HL-60 (cell line): Measurements from ENCODE around the gene RIC8B.

Source experiments
- DNase-seq, 2 experiments: peaks; one replicate each; pipeline ENCODE4 v3.0.0-alpha.2; 2010 to 2020; ENCODE audit warnings: low read depth in 1 of 2, low spot score in 1 of 2
- H3K27ac ChIP-seq: fragments of 250-450 bp; sonication (Bioruptor Pico); replicated peaks from 2 replicates; pipeline ENCODE4 v1.5.1; 2020; ENCODE audit warnings: mild to moderate bottlenecking, moderate library complexity
- H3K27me3 ChIP-seq: fragments of 250-450 bp; sonication (Bioruptor Pico); 2 replicates; pipeline ENCODE4 v1.5.1; 2021; ENCODE audit warnings: mild to moderate bottlenecking, moderate library complexity; ENCODE audit not compliant: insufficient read depth, poor library complexity, severe bottlenecking
- H3K4me3 ChIP-seq: replicated peaks from 2 replicates; pipeline ENCODE4 v1.5.1; 2011; ENCODE audit warnings: mild to moderate bottlenecking, control low read depth, low read length; ENCODE audit not compliant: insufficient read depth
- CTCF ChIP-seq: IDR thresholded peaks from one replicate; pipeline ENCODE4 v1.5.1; 2011; ENCODE audit warnings: low read length, control low read depth, inconsistent platforms; ENCODE audit not compliant: insufficient read depth
- GABPA ChIP-seq: IDR thresholded peaks from 2 replicates; pipeline ENCODE4 v1.6.1; 2012; ENCODE audit warnings: low read depth
- POLR2AphosphoS5 ChIP-seq: IDR thresholded peaks from 2 replicates; pipeline ENCODE4 v1.6.1; 2012; ENCODE audit warnings: low read depth
- REST ChIP-seq: IDR thresholded peaks from 2 replicates; pipeline ENCODE4 v1.6.1; 2012; ENCODE audit warnings: low read depth; ENCODE audit not compliant: insufficient replicate concordance
- SPI1 ChIP-seq: IDR thresholded peaks from 2 replicates; pipeline ENCODE4 v1.6.1; 2012; ENCODE audit warnings: low read depth, mild to moderate bottlenecking, borderline replicate concordance

The RIC8B gene

GRCh38 chr12:106764738-106765137 lies 9.7 kb upstream of the RIC8B start:
- no peak overlapping the region for H3K27ac ChIP-seq
- H3K4me3 ChIP-seq = no peak overlapping the region
- no peaks in the 10 kb centered on the region for H3K27me3 ChIP-seq
- peak in 1 of 2 experiments; percentile 40 for DNase-seq
- TF ChIP-seq CTCF (no peak), GABPA (no peak), POLR2AphosphoS5 (no peak), REST (no peak)

GRCh38 chr12:106766393-106766826 lies 8.1 kb upstream of the RIC8B start:
- Histone ChIP-seq H3K27me3 (no peaks in the 10 kb centered on the region), H3K27ac (no peak overlapping the region), H3K4me3 (no peak overlapping the region)
- no peak for DNase-seq
- no peak for TF ChIP-seq SPI1
- TF ChIP-seq GABPA = no peak
- no peak for TF ChIP-seq CTCF
- no peak for TF ChIP-seq REST
- no peak for TF ChIP-seq POLR2AphosphoS5

GRCh38 chr12:106767206-106767605 lies 7.3 kb upstream of the RIC8B start:
- no peak overlapping the region for H3K27ac ChIP-seq
- H3K4me3 ChIP-seq = no peak overlapping the region
- DNase-seq = no peak
- H3K27me3 ChIP-seq = no peaks in the 10 kb centered on the region
- TF ChIP-seq CTCF = no peak
- no peak for TF ChIP-seq SPI1
- TF ChIP-seq POLR2AphosphoS5 = no peak
- no peak for TF ChIP-seq GABPA
- TF ChIP-seq REST = no peak
